Measurements from ENCODE around the gene ATMIN. TPM values are rescaled to one million over a fixed set of nuclear protein-coding genes. Genes with fewer than 3 reads are reported as not detected.

Gene ATMIN
- total and polyA plus RNA-seq, 8 donors: 1.8 to 102 (median 15.1) TPM

GRCh38 chr16:80989801-80990200 is 45.8 kb upstream of the ATMIN start:
- Histone ChIP-seq H3K9me3 (no peaks in the 10 kb centered on the region), H3K27ac (no peak overlapping the region), H3K27me3 (no peaks in the 10 kb centered on the region), H3K36me3 (peaks cover 0 to 6% (median under 1%) of the 10 kb centered on the region in 4 donors), H3K4me1 (peaks cover 0 to 68% (median 33%) of the 10 kb centered on the region in 4 donors), H3K4me3 (no peak overlapping the region)
- 18 to 48% (median 24%) methylated on average over 2 of the region's 2 CpGs for WGBS, 5 donors
- TF ChIP-seq EP300 (IDR thresholded peaks at IDR 0.05) (no peak), CTCF (IDR thresholded peaks at IDR 0.05) (no peak), POLR2AphosphoS5 (IDR thresholded peaks at IDR 0.05) (no peak), POLR2A (IDR thresholded peaks at IDR 0.05) (no peak)
- intact Hi-C loops (cut with DNase I; ENCODE audit: low total_unique reads): no loop called here
- DNase-seq: no peak

- WGBS, 5 donors: 58 to 82% (median 78%) methylated on average over 3 of the region's 3 CpGs
Measured at GRCh38 chr16:80990577-80990976, 45.1 kb upstream of the ATMIN start.

GRCh38 chr16:80990978-80991377 is 44.7 kb upstream of the ATMIN start:
- WGBS, 5 donors: 27 to 56% (median 41%) methylated on average over 2 of the region's 2 CpGs
- Histone ChIP-seq H3K27me3 (no peaks in the 10 kb centered on the region), H3K27ac (no peak overlapping the region), H3K4me3 (no peak overlapping the region), H3K4me1 (peaks cover 0 to 60% (median 34%) of the 10 kb centered on the region in 4 donors), H3K36me3 (peaks cover 0 to 6% (median 3%) of the 10 kb centered on the region in 4 donors), H3K9me3 (no peaks in the 10 kb centered on the region)
- TF ChIP-seq POLR2AphosphoS5 (IDR thresholded peaks at IDR 0.05) (no peak), POLR2A (IDR thresholded peaks at IDR 0.05) (no peak), EP300 (IDR thresholded peaks at IDR 0.05) (no peak), CTCF (IDR thresholded peaks at IDR 0.05) (no peak)
- no peak for DNase-seq
- intact Hi-C loops (cut with DNase I; ENCODE audit: low total_unique reads): no loop called here

More at GRCh38 chr16:80990577-80990976, 45.1 kb upstream of the ATMIN start:
- no peak overlapping the region for H3K27ac ChIP-seq
- TF ChIP-seq EP300 (IDR thresholded peaks at IDR 0.05): no peak
- TF ChIP-seq POLR2AphosphoS5 (IDR thresholded peaks at IDR 0.05): no peak
- no peak for TF ChIP-seq CTCF (IDR thresholded peaks at IDR 0.05)
- TF ChIP-seq POLR2A (IDR thresholded peaks at IDR 0.05): no peak
- no peaks in the 10 kb centered on the region for H3K9me3 ChIP-seq
- DNase-seq: no peak
- intact Hi-C loops (cut with DNase I; ENCODE audit: low total_unique reads): no loop called here
- H3K4me1 ChIP-seq: peaks cover 0 to 64% (median 34%) of the 10 kb centered on the region in 4 donors
- peaks cover 0 to 6% (median 3%) of the 10 kb centered on the region in 4 donors for H3K36me3 ChIP-seq
- H3K4me3 ChIP-seq: no peak overlapping the region
- H3K27me3 ChIP-seq: no peaks in the 10 kb centered on the region

DNA sequence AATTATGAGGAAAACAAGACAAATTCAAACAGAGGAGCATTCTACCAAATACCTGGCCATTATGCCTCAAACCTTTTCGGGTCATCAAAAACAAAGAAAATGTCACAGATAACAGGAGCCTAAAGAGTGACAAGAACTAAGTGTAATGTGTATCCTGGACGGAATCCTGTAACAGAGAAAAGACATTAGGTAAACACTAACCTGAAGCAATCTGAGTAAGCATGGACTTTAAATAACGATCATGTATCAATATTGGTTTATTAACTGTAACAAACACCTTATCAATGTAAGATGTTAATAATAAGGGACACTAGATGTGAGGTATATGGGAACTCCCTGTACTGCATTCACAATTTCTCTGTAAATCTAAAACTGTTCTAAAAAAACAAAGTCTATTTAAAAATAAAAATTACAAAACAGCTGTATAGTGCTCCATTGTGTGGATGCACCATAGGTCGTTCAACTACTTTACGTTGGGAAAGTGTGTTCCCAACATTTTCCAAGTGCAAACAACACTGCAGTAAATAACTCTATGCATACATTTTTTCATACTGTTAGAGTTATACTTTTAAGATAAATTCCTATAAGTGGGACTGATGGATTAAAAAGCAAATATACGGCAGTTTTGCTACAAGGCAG is 43.7 kb upstream of the ATMIN start:
- Histone ChIP-seq H3K27me3 (no peaks in the 10 kb centered on the region), H3K27ac (no peak overlapping the region), H3K4me1 (peaks cover 0 to 60% (median 32%) of the 10 kb centered on the region in 4 donors), H3K36me3 (peaks cover 0 to 6% (median 3%) of the 10 kb centered on the region in 4 donors), H3K4me3 (no peak overlapping the region), H3K9me3 (no peaks in the 10 kb centered on the region)
- TF ChIP-seq POLR2AphosphoS5 (IDR thresholded peaks at IDR 0.05) (no peak), EP300 (IDR thresholded peaks at IDR 0.05) (no peak), POLR2A (IDR thresholded peaks at IDR 0.05) (no peak), CTCF (IDR thresholded peaks at IDR 0.05) (no peak)
- WGBS, 5 donors: 35 to 53% (median 47%) methylated on average over 6 of the region's 6 CpGs
- intact Hi-C loops (cut with DNase I; ENCODE audit: low total_unique reads): no loop called here
- no peak for DNase-seq
